ENCODE results near the gene EGFL7. TPM values are rescaled to one million over a fixed set of nuclear protein-coding genes. Genes with fewer than 3 reads are reported as not detected.
"Not testable (repeated sequence)": the region's sequence is repeated elsewhere in the genome, so short reads cannot be mapped to it uniquely, and the experiment has no call there.

EGFL7 gene
- total and polyA plus RNA-seq, 5 donors = 73.3 to 148 (median 83.6) TPM

DNA sequence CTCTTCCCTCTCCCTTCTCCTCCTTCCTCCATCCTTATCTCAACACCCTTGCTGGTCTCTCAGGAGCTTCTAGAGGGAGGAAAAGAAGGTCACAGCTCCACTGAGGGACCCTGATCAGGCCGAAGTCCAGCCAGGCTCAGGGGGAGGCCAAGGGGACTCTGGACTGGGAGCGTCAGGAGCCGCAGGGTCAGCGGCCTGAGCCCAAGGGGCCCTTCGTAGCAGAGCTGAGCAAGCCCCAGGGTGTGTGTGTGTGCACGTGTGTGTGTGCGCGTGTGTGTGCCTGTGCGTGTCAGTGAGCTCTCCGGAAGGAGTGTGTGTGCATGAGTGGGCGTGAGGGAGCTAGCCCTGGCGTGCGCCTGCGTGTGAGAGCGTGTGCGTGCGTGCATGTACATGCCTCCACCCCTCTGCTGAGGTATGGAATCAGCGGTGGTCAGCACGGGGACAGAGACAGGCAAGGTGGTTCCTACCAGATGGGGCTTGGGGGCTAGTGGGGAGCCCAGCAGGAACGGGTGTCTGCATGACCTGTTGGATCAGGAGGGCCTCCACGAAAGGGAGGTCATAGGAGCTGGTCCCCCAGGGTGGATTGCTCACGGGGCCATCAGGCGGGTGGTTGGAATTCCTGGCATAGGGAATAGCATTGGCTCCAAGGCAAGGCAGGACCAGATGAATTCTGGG is 34.6 kb downstream of the EGFL7 start:
- intact Hi-C loops (cut with DNase I) = no loop called here
- WGBS = 58% methylated on average over 23 of the region's 23 CpGs
- no peak overlapping the region for H3K4me3 ChIP-seq (ENCODE audit: low read length)

DNA sequence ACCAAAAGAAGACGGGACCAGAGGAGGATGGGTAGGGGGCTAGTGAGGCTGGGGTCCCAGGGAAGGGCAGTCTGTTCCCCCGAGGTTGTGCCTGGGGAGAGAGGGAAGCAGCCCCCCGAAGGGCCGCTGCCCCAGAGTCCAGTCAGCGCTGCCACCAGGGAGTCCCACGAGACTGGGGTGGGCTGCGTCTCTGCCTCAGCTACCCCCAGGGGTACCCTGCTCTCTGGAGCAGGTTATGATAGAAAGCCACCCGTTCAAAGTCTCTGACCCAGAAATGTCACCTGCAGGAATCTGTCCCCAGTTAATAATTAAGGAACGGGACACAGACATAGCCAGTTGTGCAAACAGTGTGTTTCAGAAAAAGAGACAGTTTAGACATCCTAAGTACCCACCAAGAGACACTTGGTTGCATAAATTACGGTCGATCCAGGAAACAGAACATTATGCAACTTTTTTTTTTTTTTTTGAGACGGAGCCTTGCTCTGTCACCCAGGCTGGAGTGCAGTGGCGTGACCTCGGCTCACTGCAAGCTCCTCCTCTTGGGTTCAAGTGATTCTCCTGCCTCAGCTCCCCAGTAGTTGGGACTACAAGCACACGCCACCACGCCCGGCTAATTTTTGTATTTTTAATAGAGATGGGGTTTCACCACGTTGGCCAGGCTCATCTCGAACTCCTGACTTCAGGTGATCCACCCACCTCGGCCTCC is 35.3 kb downstream of the EGFL7 start:
- 73% methylated on average over 20 of the region's 20 CpGs for WGBS
- Histone ChIP-seq H3K4me3 (ENCODE audit: low read length) (no peak overlapping the region), H3K9me3 (ENCODE audit: control insufficient read depth, low read length) (no peaks in the 10 kb centered on the region), H3K27me3 (ENCODE audit: control insufficient read depth, insufficient read depth) (no peaks in the 10 kb centered on the region), H3K4me1 (ENCODE audit: control insufficient read depth, insufficient read depth, low read length) (no peaks in the 10 kb centered on the region), H3K27ac (ENCODE audit: low read length) (no peak overlapping the region)
- intact Hi-C loops (cut with DNase I) = no loop called here
- no peak for ATAC-seq
- peak in 1 of 3 donors; percentile 53 for DNase-seq

More for the DNA sequence above, 34.6 kb downstream of the EGFL7 start:
- Histone ChIP-seq H3K9me3 (ENCODE audit: control insufficient read depth, low read length) (no peaks in the 10 kb centered on the region), H3K27ac (ENCODE audit: low read length) (no peak overlapping the region), H3K27me3 (ENCODE audit: control insufficient read depth, insufficient read depth) (no peaks in the 10 kb centered on the region), H3K4me1 (ENCODE audit: control insufficient read depth, insufficient read depth, low read length) (no peaks in the 10 kb centered on the region)
- ATAC-seq (no peak), DNase-seq (peak; percentile 24 to 48 (median 44))

DNA sequence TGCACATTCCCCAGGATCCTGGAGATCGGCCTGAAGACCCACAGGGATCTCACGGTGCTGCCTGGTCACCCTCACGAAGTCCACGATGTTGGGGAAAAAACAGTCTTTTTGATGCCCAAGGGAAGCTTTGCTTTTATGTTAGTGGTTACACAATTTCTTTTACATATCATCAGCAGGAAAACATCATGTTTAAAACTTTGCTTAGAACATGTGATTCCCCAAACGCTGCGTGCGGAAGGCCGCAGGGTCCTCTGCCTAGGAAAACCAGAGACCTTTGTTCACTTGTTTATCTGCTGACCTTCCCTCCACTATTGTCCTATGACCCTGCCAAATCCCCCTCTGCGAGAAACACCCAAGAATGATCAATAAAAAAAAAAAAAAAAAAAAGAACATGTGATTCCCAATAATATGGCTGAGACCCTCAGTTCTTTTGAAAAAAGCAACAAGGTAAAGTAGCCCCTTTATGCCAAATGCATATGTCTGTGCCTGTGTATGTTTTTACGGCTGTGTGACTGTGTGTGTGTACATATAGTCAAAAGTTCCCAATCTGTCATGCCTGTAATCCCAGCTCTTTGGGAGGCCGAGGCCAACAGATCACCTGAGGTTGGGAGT is 36.0 kb downstream of the EGFL7 start:
- DNase-seq (no peak), ATAC-seq (no peak)
- 88% methylated on average over 11 of the region's 11 CpGs for WGBS
- H3K27ac ChIP-seq (ENCODE audit: low read length) = no peak overlapping the region
- intact Hi-C loops (cut with DNase I) = no loop called here
- no peak overlapping the region for H3K4me3 ChIP-seq (ENCODE audit: low read length)
- H3K27me3 ChIP-seq (ENCODE audit: control insufficient read depth, insufficient read depth) = no peaks in the 10 kb centered on the region
- H3K9me3 ChIP-seq (ENCODE audit: control insufficient read depth, low read length) = no peaks in the 10 kb centered on the region
- no peaks in the 10 kb centered on the region for H3K4me1 ChIP-seq (ENCODE audit: control insufficient read depth, insufficient read depth, low read length)

DNA sequence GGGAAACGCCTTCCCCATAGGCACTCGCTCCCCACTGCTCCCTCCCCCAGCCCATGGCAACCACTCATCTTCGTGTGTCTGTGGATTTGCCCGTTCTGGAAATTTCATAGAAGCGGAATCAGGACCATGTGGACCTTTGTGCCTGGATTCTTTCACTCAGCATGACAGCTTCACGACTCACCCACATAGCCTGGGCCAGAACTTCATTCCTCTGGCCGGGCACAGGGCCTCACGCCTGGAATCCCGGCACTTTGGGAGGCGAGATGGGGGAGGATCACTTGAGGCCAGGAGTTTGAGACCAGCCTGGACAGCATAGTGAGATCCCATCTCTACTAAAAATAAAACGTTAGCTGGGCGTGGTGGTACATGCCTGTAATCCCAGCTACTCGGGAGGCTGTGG is 37.6 kb downstream of the EGFL7 start:
- ATAC-seq = no peak
- Histone ChIP-seq H3K4me3 (ENCODE audit: low read length) (no peak overlapping the region), H3K27ac (ENCODE audit: low read length) (no peak overlapping the region), H3K4me1 (ENCODE audit: control insufficient read depth, insufficient read depth, low read length) (no peaks in the 10 kb centered on the region), H3K27me3 (ENCODE audit: control insufficient read depth, insufficient read depth) (no peaks in the 10 kb centered on the region), H3K9me3 (ENCODE audit: control insufficient read depth, low read length) (no peaks in the 10 kb centered on the region)
- intact Hi-C loops (cut with DNase I) = no loop called here
- DNase-seq = no peak
- whole genome bisulfite sequencing = 76% methylated on average over 13 of the region's 13 CpGs

DNA sequence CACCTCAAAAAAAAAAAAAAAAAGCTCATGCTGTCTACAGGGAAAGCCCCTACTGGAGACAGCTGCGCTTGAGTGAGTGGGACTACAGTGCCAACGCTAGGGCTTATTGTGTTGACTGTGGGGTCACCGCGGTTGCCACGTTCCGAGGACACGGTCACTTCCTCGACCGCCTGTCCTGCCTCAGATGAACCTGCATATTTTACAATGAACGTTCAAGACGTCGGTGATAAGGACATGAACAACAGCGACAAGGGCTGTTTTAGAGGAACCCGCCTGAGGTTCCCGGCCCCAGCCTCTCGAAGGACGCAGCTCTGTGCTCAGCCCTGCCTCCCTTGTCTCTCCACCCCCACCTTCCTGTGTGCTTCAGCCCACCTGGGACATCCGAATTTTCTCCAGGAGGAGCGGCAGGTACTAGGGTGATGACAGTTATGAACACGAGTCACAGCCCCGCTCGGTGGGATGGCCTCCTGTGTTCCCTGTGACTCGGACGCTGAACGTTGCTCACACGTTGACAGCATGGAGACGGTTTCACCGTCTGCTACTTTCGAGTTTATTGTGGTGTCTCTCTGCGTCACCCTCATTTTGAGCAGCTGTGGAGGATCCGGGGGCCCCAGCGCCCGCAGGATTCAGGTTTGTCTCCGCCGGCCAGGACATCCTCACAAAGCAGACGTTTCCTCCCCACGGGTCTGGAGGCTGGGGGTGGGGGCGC is 38.4 kb downstream of the EGFL7 start:
- WGBS = 24% methylated on average over 38 of the region's 38 CpGs
- H3K4me1 ChIP-seq (ENCODE audit: control insufficient read depth, insufficient read depth, low read length) = no peaks in the 10 kb centered on the region
- H3K9me3 ChIP-seq (ENCODE audit: control insufficient read depth, low read length) = no peaks in the 10 kb centered on the region
- H3K4me3 ChIP-seq (ENCODE audit: low read length) = no peak overlapping the region
- H3K27ac ChIP-seq (ENCODE audit: low read length) = no peak overlapping the region
- no peaks in the 10 kb centered on the region for H3K27me3 ChIP-seq (ENCODE audit: control insufficient read depth, insufficient read depth)
- no peak for DNase-seq
- intact Hi-C loops (cut with DNase I) = no loop called here
- ATAC-seq = peak in 1 of 2 donors; percentile 28

DNA sequence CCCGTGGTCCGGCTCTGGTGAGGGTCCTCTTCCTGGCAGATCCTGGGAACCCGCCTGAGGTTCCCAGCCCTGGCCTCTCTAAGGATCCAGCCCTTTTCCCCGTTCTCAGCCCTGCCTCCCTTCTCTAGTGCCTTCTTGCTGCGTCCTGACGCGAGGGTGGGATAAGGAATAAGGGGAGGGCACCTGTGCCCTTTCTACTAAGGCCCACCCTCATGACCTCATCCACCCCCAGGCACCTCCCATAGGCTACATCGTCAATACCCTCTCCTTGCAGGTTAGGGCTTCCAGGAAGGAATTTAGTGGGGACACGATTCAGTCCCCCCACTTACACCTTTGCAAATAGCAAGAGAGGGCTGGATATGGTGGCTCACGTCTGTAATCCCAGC is 38.9 kb downstream of the EGFL7 start:
- no peak overlapping the region for H3K4me3 ChIP-seq (ENCODE audit: low read length)
- no peaks in the 10 kb centered on the region for H3K9me3 ChIP-seq (ENCODE audit: control insufficient read depth, low read length)
- DNase-seq = no peak
- peak in 1 of 2 donors; percentile 5 for ATAC-seq
- no peaks in the 10 kb centered on the region for H3K4me1 ChIP-seq (ENCODE audit: control insufficient read depth, insufficient read depth, low read length)
- H3K27me3 ChIP-seq (ENCODE audit: control insufficient read depth, insufficient read depth) = no peaks in the 10 kb centered on the region
- 53% methylated on average over 10 of the region's 10 CpGs for WGBS
- H3K27ac ChIP-seq (ENCODE audit: low read length) = no peak overlapping the region
- intact Hi-C loops (cut with DNase I) = no loop called here

DNA sequence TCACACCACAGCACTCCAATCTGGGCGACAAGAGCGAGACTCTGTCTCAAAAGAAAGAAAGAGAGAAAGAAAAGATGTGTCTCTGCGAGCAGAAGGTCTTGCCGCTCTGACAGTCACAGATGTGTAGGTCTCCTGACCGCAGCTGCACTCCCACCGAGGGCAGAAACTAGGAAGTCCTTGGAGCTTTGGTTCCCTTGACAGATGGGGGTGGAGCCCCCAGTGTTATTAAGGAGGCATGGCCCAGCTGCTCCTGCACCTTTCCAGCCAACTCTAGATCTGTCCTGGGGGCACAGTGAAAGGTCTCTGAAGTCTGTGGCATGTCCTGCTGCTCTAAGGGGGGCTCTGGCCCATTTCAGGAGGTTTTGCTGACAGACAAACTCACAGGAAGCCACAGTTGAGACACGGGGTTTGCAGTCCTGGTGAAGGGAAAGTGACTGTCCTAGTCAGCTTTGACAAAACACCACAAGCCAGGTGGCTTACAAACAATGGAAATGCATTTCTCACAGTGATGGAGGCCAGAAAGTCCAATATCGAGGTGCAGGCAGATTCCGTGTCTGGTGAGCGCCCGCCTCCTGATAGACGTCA is 40.7 kb downstream of the EGFL7 start:
- intact Hi-C loops (cut with DNase I) = no loop called here
- H3K27me3 ChIP-seq (ENCODE audit: control insufficient read depth, insufficient read depth) = no peaks in the 10 kb centered on the region
- H3K27ac ChIP-seq (ENCODE audit: low read length) = no peak overlapping the region
- no peaks in the 10 kb centered on the region for H3K4me1 ChIP-seq (ENCODE audit: control insufficient read depth, insufficient read depth, low read length)
- DNase-seq (no peak), ATAC-seq (no peak)
- no peak overlapping the region for H3K4me3 ChIP-seq (ENCODE audit: low read length)
- WGBS = 82% methylated on average over 12 of the region's 12 CpGs
- no peaks in the 10 kb centered on the region for H3K9me3 ChIP-seq (ENCODE audit: control insufficient read depth, low read length)

DNA sequence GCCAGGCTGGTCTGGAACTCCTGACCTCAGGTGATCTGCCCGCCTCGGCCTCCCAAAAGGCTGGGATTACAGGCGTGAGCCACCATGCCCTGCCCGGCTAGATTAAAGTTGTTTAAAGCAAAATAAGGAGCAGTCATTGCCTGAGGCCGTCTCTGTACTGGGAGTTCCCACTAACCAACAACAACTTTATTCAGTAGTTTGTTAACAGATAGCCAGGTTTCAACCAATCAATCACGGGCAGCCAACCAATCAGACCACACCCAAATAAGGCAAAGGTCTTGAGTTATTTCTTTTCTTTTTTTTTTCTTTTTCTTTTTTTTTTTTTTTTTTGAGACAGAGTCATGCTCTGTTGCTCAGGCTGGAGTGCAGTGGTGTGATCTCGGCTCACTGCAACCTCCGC is 42.0 kb downstream of the EGFL7 start:
- not testable (repeated sequence) for ATAC-seq
- WGBS = 92% methylated on average over 8 of the region's 8 CpGs

DNA sequence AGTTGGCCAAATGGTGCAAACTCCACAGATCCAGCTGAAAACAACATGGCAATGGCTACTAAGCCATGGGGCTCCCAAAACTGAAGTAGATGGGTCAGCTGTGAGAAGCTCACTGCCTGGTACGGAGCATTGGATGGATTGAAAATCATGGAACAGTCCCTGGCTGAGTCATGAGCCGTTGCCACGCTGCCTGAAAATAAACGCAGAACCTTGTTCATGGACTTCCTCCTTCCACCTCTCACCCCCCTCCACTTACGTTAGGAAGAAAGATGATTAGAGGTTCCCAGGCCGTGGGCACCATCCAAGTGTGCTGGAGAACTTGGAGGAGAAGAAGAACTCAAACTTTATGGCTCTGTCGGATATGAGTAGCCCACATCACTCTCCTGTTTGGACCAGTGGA is 42.8 kb downstream of the EGFL7 start:
- Histone ChIP-seq H3K27ac (ENCODE audit: low read length) (no peak overlapping the region), H3K9me3 (ENCODE audit: control insufficient read depth, low read length) (no peaks in the 10 kb centered on the region), H3K27me3 (ENCODE audit: control insufficient read depth, insufficient read depth) (no peaks in the 10 kb centered on the region), H3K4me1 (ENCODE audit: control insufficient read depth, insufficient read depth, low read length) (no peaks in the 10 kb centered on the region), H3K4me3 (ENCODE audit: low read length) (no peak overlapping the region)
- intact Hi-C loops (cut with DNase I) = loop anchor here in 1 of 4 donors (5.0 kb wide), 1 partner anchor 208 kb away; no protein-coding TSS in a partner anchor
- DNase-seq (no peak), ATAC-seq (no peak)
- WGBS = 63% methylated on average over 7 of the region's 7 CpGs

More for the DNA sequence above, 42.0 kb downstream of the EGFL7 start:
- H3K27ac ChIP-seq (ENCODE audit: low read length); H3K27me3 ChIP-seq (ENCODE audit: control insufficient read depth, insufficient read depth); H3K4me1 ChIP-seq (ENCODE audit: control insufficient read depth, insufficient read depth, low read length); H3K9me3 ChIP-seq (ENCODE audit: control insufficient read depth, low read length); H3K4me3 ChIP-seq (ENCODE audit: low read length); DNase-seq: not testable (repeated sequence)
- intact Hi-C loops (cut with DNase I) = loop anchor here in 1 of 4 donors (5.0 kb wide), 1 partner anchor 207 kb away; no protein-coding TSS in a partner anchor

DNA sequence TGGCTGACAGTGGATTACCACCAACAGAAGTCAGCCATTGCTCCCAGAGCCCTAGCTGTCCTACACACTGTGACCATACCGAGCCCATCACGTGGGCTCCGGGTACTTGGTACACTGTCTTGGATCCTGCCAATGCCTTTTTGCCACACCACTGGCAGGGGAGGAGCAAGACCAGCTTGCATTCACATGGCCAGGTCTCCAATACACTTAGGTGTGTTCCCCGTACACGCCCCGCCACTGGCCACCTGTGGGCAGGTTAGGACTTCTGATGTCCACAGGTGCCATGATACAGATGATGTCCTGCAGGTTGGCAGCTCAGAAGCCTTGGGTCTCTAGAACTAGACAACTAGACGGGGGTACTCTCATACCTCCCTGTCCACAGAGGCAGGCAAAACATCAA is 44.3 kb downstream of the EGFL7 start:
- Histone ChIP-seq H3K4me3 (ENCODE audit: low read length) (no peak overlapping the region), H3K9me3 (ENCODE audit: control insufficient read depth, low read length) (no peaks in the 10 kb centered on the region), H3K27ac (ENCODE audit: low read length) (no peak overlapping the region), H3K27me3 (ENCODE audit: control insufficient read depth, insufficient read depth) (no peaks in the 10 kb centered on the region), H3K4me1 (ENCODE audit: control insufficient read depth, insufficient read depth, low read length) (no peaks in the 10 kb centered on the region)
- WGBS = 92% methylated on average over 7 of the region's 7 CpGs
- no peak for DNase-seq
- ATAC-seq = no peak
- intact Hi-C loops (cut with DNase I) = loop anchor here in 1 of 4 donors (5.0 kb wide), 1 partner anchor 210 kb away; no protein-coding TSS in a partner anchor

Measured in right cardiac atrium (tissue), 5 donors.